Testis (tissue), 2 donors: ENCODE data around the gene ASB8.

Experiments used
- POLR2A ChIP-seq: fragments of 450-650 bp; IDR thresholded peaks from one replicate; pipeline ENCODE4 v1.6.1; 2017; ENCODE audit warnings: antibody characterized with exemption, mild to moderate bottlenecking, moderate library complexity
- TF ChIP-seq, protein P1 (sequence below), 3 experiments: fragments of 450-650 bp in 2 of 3; fragments of 200-600 bp in 1 of 3; sonication (generic) in 1 of 3; IDR thresholded peaks; one replicate each; pipeline ENCODE4 v1.5.1; 2016 to 2019; ENCODE audit warnings: antibody characterized with exemption in 3 of 3, mild to moderate bottlenecking in 2 of 3, moderate library complexity in 1 of 3

DNA sequence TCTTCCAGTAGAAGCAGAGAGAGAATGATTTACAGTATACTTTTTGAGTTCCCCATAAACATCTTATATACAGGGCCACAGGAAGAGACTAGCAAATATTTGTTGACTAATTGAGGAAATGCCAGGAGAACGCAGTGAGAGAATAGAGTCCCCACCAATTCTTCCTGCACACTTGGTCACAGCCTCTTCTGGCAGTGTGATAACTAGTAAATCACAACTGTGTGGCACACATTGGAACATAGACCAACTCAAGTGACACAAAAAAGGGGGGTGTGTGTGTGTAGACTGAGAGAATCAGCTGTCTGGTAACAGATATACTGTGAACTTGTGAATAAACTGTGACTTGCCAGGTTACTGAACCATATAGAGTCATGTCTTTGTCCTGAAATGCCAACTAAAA lies 27.9 kb downstream of the ASB8 start:
- TF ChIP-seq, protein P1, sequence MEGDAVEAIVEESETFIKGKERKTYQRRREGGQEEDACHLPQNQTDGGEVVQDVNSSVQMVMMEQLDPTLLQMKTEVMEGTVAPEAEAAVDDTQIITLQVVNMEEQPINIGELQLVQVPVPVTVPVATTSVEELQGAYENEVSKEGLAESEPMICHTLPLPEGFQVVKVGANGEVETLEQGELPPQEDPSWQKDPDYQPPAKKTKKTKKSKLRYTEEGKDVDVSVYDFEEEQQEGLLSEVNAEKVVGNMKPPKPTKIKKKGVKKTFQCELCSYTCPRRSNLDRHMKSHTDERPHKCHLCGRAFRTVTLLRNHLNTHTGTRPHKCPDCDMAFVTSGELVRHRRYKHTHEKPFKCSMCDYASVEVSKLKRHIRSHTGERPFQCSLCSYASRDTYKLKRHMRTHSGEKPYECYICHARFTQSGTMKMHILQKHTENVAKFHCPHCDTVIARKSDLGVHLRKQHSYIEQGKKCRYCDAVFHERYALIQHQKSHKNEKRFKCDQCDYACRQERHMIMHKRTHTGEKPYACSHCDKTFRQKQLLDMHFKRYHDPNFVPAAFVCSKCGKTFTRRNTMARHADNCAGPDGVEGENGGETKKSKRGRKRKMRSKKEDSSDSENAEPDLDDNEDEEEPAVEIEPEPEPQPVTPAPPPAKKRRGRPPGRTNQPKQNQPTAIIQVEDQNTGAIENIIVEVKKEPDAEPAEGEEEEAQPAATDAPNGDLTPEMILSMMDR (IDR thresholded peaks at IDR 0.05), result no peak
- TF ChIP-seq POLR2A, result no peak
